ENCODE data around the gene PTPRT.

The PTPRT gene

DNA sequence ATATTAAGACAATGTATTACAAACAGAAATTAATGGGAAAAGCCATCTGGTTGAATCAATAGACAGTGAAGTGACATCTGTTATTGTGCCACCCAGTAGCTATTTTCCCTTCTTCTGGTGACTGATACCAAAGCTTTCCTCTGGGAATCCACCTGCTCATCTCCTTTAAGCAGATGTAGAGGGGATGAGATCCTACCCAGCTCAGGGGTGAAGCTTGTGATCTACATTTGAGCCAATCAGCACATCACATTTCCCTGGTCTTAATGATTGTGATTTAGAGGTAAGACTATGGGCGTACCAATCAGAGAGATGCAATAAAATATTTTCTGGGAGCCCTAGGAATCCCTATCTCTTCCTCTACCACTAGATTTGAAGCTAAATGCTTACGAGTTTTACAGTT lies 782.9 kb downstream of the PTPRT start:
- DNase-seq (ENCODE audit: low read depth in 2 of 3, low spot score in 1 of 3): no peak

DNA sequence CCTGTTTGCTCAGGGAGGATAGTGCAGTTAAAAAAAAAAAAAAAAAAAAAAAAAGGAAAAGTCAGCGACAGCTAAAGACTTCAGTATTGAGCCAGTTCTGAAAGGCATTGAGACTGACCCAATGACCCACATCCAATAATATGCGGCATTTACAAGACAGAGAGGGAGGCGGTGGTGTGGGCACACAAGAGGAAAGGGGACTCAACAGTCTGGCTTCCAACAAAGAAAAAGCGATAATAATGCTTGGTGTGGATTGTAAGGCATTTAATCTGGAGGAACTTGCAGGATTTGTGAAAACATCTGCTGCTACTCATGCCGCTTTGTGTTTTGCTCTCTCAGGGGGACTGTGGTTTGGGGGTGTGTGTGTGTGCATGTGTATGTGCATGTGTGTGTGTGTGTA lies 787.3 kb downstream of the PTPRT start:
- no peak for DNase-seq (ENCODE audit: low read depth in 2 of 3, low spot score in 1 of 3)

DNA sequence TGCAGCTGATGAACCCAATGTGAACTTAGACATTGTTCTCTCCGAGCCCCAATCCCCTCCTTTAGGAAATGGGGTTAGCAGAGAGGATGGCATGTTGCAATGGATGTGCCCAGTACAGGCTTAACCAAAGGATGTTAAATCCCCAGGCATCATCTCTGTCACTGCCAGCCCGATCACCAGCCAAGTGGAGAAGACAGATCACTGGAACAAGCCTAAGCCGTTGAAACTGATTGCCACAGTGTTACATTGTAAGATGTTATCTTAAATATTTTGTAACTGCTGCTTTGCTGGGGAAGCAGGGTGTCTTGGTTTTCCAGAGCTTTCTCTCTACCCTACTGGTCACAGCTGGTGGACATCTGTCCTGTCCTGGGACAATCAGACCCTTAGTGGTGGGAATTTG lies 788.1 kb downstream of the PTPRT start:
- no peak for DNase-seq (ENCODE audit: low read depth in 2 of 3, low spot score in 1 of 3)

DNA sequence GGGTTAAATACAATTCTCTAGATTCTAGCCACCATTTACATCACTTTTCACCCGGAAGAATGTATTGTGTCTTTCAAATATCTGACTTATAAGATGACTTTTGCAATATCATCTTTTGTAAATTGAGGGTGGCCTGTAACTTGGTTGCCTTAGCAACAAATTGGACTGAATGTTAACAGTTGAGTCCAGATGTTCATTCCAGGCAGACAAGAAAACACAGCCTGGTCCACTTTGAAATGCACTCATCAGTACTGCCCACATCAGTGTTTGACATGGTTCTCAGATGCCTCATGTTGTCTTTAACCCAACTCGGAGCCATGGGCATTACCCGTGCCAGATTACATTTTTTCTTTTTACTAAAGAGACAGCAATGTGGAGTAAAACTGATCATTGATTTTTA lies 789.9 kb downstream of the PTPRT start:
- DNase-seq (ENCODE audit: low read depth in 2 of 3, low spot score in 1 of 3): no peak

DNA sequence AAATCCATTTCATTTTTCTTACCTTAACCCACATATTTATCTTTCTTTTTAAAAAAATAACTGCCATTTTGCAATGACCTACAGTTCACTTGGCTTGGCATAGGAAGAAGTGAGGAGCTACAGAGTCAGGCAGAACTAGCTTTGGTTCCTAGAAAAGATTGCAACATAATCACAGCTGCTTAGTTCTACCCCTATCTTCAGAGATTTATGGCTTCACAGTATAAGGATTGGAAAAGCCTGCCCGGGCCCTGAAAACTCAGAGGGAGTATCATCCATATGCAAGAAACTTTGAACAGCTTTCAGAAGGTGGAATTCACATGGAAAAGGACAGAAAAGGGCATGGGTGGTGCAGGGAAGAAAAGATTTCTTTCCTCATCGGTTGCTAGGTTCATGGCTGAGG lies 797.3 kb downstream of the PTPRT start:
- DNase-seq (ENCODE audit: low read depth in 2 of 3, low spot score in 1 of 3): no peak

DNA sequence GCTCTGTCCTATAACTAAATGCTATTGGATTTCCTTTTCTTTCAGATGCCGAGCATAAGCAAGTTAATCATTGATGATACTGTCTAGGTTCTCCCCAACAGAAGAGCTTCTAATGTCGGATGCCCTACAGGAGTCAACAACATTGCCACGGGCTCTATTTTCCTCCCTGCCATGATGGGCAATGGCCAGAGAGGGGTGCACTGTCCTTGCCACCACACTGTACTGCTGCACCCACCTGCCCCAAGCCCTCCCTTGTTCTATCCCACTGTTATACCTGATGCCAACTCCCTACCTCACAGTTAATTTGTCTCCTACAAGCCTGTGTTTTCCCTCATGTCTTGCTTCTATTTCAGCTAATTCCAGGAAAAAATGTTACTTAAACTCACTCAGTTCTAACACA lies 797.9 kb downstream of the PTPRT start:
- DNase-seq (ENCODE audit: low read depth in 2 of 3, low spot score in 1 of 3): no peak

DNA sequence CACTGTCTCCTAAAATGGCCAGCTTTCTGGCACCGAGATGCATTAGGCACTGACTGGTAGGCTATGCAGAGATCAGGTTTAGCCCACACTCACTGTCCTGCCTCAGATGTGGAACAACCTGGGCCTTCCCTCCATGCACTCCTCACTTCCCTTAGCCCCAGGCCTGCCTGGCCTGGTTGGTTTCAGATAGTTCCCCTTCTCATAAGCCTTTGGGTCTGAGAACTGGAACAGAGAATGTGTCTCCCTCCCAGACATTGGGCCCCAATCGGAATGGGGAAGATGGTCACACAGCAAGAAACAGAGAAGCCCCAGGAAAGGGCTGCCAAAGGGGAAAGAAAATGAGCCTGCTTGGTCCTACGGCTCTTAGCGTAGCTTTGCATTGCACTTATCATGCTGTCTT lies 809.4 kb downstream of the PTPRT start:
- DNase-seq (ENCODE audit: low read depth in 2 of 3, low spot score in 1 of 3): no peak

DNA sequence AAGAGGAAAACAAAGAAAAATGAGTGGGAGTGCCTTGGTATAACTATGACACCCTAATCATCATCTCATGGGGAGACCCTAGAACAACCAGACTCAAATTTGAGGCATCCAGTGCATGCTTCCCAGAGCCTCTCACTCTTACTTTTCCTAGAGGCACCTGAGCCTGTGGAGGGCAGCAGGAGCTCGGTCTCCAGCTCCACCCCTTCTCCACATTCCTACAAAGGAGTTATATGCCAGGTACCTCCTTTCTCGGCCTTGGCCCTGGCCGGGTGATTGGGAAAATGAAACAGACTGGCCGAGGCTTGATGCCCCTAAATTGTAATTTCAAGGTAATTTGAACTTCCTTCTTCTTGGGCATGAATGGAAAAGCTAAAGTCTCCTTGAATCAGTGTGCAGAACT lies 810.3 kb downstream of the PTPRT start:
- DNase-seq (ENCODE audit: low read depth in 2 of 3, low spot score in 1 of 3): no peak

DNA sequence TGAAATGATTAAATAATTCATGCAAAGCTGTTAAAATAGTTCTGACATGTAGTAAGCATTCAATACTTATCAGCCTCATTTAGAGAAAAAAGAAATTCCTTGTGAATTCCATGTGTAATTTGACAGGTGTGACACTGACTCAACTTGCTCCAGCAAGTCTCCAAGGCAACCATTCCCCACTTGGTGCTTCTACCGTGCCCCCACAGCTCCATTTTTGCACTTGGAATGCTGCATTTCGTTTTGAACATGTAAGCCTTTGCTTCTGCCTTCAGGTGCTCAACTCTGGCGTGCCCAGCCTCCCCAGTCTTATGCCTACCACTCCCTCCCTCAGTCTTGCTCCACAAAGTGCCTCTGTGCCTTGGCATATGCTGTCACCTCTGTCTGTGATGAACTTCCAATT lies 810.9 kb downstream of the PTPRT start:
- DNase-seq (ENCODE audit: low read depth in 2 of 3, low spot score in 1 of 3): no peak

DNA sequence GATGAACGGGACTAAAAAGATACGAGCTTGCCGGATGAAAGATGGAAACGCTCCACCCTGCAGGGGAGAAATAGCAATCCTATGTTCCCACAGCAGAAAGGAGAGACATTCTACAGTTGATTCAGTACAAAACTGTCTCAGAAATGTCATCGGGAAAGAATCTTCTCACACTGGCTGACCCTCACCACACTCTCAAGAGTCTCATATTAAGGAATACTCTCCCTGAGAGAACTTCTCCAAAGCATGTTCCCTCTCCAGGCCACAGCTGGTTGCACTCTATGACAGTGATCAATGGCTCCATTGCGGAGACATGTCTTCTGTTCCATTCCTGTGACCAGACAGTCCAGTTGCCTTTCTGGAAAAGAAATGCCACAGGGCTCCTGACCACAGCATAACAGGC lies 813.6 kb downstream of the PTPRT start:
- no peak for DNase-seq (ENCODE audit: low read depth in 2 of 3, low spot score in 1 of 3)

DNA sequence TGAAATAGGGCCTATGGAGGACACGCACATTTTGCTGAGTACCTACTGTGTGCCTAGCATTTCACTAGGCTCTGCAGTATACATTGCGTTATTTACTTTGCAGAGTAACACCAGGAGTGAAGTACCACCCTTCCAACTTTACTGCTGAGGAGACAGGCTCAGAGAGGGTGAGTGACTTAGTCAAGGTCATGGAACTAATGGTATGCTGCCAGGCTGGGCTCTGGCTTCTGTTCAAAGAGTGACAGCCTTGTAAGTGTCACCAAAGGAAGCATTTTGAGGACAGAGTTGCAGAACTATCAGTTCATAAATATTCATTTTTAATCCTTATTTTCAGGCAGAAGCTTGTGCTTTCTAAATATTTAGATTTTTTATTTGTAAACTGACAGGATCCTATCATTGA lies 816.7 kb downstream of the PTPRT start:
- DNase-seq (ENCODE audit: low read depth in 2 of 3, low spot score in 1 of 3): no peak

DNA sequence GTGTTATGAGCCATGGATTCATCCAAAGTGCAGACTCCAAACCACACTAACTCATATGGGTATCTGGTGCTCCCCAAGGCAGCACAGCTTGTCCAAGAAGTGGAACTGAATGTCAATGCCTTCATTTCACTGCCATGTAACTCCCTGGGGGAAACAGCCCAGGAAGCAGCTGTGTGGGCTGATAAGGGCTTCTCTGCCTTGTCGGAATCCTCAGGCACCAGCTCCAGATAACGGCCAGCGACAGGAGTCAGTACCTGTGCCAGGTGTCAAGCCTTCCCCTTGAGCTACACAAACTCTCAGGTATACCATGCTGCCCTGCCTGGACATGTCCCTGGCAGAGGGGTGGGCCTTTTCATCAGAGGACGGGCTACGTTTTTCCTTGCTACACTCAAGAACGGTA lies 819.6 kb downstream of the PTPRT start:
- no peak for DNase-seq (ENCODE audit: low read depth in 2 of 3, low spot score in 1 of 3)

DNA sequence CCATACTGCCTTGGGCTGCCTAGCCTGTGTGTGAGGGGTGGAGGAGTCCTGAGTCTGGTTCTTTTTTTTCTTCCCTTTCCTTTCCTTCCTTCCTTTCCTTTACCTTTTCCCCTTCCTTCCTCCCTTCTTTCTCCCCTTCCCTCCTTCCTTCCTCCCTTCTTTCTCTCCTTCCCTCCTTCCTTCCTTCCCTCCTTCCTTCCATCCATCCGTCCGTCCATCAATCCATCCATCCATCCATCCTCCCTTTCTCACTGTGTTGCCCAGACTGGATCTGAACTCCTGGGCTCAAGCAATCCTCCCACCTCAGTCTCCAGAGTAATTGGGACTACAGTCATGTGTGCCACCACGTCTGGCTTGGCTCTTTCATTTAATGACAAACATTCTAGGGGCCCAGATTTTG lies 820.8 kb downstream of the PTPRT start:
- no peak for DNase-seq (ENCODE audit: low read depth in 2 of 3, low spot score in 1 of 3)

DNA sequence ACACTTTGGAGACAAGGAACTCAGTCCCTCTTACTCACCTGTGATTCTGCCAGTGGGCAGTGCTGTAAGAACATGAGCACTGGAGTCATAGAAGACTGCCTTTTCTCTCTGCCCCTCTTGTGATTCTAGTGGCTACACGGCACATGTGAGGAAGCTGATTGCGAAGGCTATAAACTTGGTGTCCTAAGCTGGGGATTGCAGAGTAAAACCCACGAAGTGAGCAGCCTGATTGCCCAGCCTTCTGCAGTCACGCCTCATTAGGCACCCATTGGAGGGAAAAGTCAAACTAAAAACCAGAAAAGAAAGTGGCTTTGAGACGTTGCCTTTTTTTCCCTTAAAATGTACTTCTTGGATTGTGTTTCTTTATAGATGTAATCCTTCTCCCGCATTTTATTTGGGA lies 823.1 kb downstream of the PTPRT start:
- no peak for DNase-seq (ENCODE audit: low read depth in 2 of 3, low spot score in 1 of 3)

DNA sequence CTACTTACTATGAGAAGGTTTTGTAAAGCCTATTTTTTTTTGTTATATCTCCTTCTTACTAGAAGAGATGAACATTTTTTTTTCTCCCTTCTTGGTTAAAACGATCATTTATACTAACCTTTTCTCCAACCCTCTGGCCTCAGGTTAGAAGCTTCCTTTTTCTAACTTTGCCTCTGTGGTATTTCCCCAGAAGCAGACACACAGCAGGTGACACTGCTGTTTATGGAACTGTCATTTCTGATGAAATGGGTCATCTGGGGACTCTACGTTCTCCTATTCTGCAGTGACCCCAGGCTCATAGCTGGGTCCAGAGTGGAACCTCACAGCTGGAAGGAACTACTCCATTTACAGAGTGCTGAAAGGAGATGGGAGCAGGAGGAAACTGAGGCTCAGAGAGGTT lies 825.3 kb downstream of the PTPRT start:
- DNase-seq (ENCODE audit: low read depth in 2 of 3, low spot score in 1 of 3): no peak

DNA sequence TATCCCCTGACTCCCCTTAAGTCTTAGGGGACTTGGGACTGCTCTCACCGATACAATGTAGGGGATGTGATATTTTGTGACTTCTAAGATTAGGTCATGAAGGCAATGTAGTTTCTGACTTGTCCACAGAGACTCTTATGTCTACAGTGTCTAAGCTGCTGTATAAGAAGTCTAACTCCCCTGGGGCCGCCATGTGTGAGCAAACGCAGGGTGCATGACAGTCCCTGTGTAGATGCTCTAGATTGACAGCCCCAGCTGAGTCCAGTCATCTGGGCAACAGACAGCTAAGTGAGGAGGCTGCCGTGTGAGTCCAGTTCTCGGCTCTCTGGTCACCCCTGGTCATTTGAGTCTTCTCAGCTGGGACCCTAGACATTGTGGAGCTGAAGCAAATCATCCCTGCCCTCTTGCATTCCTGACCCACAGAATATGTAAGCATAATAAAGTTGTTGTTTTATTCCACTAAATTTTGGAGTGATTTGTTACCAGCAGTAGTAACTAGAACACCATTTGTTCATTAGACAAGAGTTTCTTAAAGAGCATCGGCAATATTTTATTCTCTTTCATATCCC lies 828.2 kb downstream of the PTPRT start:
- no peak for DNase-seq (ENCODE audit: low read depth in 2 of 3, low spot score in 1 of 3)

DNA sequence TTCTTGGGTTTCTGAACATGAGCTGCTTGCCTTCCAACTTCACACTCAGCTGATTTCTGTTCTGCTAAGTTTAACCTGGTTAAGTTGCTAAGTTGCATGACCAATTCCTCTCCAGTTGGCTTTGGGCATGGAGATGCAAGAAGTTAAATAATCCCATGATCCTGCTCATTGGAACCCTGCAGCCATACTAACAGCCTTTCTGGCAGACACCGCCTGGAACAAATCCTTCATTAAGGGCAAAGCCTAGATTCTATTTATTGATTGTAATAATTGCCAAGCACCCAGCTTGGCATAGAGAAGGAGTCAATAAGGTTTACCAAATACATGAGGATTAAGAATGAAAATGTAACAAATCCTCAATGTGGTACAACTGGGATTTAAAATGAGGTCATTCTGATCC lies 829.1 kb downstream of the PTPRT start:
- no peak for DNase-seq (ENCODE audit: low read depth in 2 of 3, low spot score in 1 of 3)

DNA sequence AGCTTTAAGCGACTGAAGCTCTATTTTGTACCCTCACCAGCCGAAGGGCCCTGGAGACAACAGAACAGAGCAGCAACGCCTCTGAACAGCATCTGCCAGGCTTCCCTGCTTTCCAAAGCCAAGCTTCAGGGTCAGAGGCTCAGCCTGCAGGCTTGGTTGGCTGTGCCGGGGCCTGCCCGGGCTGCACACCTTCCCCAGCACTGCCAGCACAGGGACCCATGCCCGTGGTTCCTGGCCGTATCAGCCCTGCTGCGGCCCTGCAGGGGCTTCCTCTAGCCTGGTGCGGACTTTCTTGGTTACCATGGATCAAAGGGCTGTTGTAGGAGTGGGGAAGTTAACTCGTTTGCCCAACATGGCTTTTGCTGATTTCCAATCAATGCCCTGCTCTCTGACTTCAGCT lies 830.1 kb downstream of the PTPRT start:
- DNase-seq (ENCODE audit: low read depth in 2 of 3, low spot score in 1 of 3): no peak

DNA sequence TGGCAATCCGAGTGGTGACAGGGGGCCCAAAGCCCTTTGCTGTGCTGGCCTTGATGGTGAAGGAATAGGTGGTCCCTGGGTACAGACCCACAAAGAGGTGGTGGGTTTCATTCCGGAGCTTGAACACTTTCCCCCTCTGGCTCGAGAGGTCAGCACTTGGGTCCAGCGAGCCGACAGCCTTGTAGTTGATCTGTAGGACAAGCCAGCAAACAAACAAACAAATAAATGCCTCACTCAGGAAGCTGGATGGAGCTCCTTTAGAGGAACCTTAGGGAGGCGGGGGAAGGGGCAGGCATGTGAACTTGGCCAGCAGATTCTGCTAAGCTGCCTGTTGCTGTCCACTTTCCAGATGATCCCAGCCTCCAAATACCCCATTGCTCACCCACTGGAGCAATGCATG lies 837.6 kb downstream of the PTPRT start:
- no peak for DNase-seq (ENCODE audit: low read depth in 2 of 3, low spot score in 1 of 3)

DNA sequence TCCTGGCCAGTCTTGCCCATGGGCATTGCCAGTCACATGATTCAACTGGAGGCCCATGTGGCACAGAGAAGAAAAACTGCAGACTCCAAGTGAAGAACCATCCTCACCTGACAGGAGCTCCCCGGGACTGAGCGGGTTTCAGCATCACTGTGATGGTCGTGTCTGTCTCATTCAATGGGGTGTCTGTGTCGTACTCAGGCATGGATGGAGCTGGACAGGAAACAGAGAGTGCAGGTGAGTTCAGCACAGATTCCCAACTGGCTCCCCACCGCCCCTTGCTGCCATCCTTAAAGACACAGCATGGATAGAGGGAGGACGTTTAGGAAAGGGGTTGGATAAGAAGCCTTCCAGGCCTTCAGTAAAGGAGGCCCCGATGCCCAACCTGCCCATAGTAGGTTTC lies 839.2 kb downstream of the PTPRT start:
- no peak for DNase-seq (ENCODE audit: low read depth in 2 of 3, low spot score in 1 of 3)

DNA sequence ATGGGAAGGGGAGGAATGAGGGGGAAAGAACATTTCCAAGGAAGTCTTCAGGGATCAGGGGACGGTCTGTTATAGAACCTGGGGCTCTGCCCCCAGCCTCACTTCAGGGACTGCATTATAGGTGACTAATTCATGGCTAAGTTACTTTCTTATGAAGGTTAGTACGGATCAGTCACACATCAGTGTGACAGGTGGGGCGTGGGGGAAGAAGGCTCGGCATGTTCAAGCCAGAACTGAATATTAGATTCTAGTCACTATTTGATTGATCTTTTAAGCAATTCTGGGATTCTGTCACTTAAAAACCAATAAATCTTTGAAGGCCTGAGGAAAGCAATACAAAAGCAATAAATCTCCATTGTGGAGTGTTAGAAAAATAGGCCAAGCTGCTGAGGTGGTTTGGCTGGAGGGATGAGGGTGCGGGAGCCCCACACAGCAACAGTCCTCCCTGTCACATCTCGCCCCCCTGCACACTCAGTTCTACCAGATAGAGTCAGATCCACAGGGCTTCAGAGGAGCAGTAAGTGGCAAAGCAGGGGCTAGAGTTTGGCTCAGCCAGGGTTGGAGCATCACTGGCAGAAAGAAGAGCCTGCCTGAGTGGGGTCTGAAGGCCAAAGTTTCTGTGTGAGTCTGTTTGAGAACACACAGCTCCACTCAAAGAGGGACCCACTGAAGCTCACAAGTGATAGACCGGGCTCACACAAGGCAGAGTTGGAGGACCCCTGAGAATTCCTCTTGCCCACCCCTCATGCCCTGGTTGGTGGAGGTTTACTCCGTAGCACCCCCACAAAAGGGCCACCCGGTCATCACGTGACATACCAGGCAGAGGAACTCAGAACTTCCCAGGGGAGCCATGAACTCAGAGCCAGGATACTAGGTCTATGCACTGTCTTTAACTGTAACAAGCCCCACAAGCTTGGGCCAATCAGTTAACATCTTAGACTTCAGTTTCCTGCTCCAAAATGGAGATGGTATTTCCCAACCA lies 843.2 kb downstream of the PTPRT start:
- DNase-seq (ENCODE audit: low read depth in 2 of 3, low spot score in 1 of 3): no peak

DNA sequence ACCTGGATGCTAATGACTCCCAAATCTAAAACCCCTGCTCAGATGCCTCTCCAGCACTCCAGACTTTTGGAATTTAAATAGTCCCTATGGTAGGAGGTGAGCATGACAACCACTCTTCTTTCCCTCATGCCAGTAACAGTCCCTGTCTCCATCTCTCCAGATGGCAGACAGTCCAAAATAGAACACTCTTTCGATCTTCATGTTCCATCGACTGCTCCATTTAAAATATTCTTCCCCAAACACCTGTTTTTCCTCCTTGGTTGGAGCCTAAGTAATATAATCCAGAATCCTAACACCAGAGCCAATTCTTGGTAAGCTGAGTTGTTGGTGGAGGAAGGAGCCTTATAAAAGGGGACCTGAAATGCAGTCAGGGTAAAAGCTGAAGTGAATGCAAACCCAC lies 848.1 kb downstream of the PTPRT start:
- no peak for DNase-seq (ENCODE audit: low read depth in 2 of 3, low spot score in 1 of 3)

DNA sequence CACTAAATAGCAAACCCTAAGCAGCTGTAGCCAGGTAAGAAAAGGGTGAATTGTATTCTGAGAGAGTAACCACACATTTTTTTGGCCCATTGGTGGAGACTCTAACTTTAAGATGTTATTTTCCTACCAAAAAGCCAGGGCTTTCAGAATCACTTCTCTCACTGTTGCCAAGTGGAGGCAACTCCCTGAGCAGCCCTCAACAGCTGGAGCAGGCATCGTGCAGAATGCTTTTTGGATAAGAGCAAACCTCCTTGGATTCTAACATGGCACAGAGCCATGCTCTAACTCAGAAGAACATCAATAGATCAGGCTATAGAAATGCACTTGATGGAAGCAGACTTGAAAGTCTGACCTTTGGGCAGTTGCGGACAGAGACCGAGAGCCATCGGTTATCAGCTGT lies 849.3 kb downstream of the PTPRT start:
- DNase-seq (ENCODE audit: low read depth in 2 of 3, low spot score in 1 of 3): no peak

Data from stimulated activated CD4-positive, alpha-beta T cell treated with anti-CD3 and anti-CD28 coated beads, Interleukin-12 subunit alpha, Interleukin-12 subunit beta, amount 100 ng/mL, for 48 hours (primary cell).